Measurements from ENCODE around the gene TMEM252. TPM values are rescaled to one million over a fixed set of nuclear protein-coding genes. Genes with fewer than 3 reads are reported as not detected.

Gene TMEM252
- total RNA-seq = not detected in 2 replicates

GRCh38 chr9:68540712-68541535 lies at the start of gene TMEM252:
Gene TMEM252, minus strand, starts transcription at chr9:68540883. Its CDS starts 69 bp downstream, at chr9:68540814.

Other genes with a start within 250 kb of the TMEM252 start
- gene FOXD4L3, start 238.0 kb downstream of the TMEM252 start, total RNA-seq = not detected in 2 replicates
- gene PGM5, start 184.3 kb downstream of the TMEM252 start, total RNA-seq = 0.91 and 4.9 TPM in 2 replicates
- under 0.01 TPM in 1 of 2 replicates, not detected in the other for gene PIP5K1B, start 164.4 kb upstream of the TMEM252 start, total RNA-seq

All from articular chondrocyte of knee joint (primary cell).